Pancreas (tissue), 10 donors: ENCODE data around the gene NUMA1. TPM values are rescaled to one million over a fixed set of nuclear protein-coding genes. Genes with fewer than 3 reads are reported as not detected.
A peak's percentile ranks its signal among the peaks of the same experiment; 100 is the strongest.

Experiments used
- ATAC-seq, 4 donors: fragments of 200-7000 bp; cut with Tn5 transposase; one replicate each; pipeline versions ENCODE4 v1.8.0 to v1.9.1; 2020; ENCODE audit warnings: mild to moderate bottlenecking in 4 of 4, moderate library complexity in 4 of 4
- DNase-seq, 6 donors: peaks; one replicate each; pipeline ENCODE4 v3.0.0-alpha.2; 2020
- FAIRE-seq: peaks from 2 replicates; lab custom pipeline; 2012; peaks lifted over from hg19 to GRCh38; lab: Jason Lieb, UNC
- H3K27ac ChIP-seq, 4 donors: fragments of 200-600 bp; sonication (generic); 1 replicate in 3 of 4; 2 replicates in 1 of 4; pipeline versions ENCODE4 v1.5.0 to v1.8.0; 2020
- H3K27me3 ChIP-seq, 4 donors: fragments of 200-600 bp; one replicate each; pipeline ENCODE4 v1.8.0; 2021
- H3K36me3 ChIP-seq, 3 donors: fragments of 200-600 bp; sonication (generic) in 1 of 3; one replicate each; pipeline versions ENCODE4 v1.5.0 to v1.8.0; 2020 to 2021
- H3K4me1 ChIP-seq, 3 donors: fragments of 200-600 bp; one replicate each; pipeline ENCODE4 v1.8.0; 2021
- H3K4me3 ChIP-seq, 4 donors: fragments of 200-600 bp; sonication (generic) in 2 of 4; one replicate each; pipeline versions ENCODE4 v1.5.0 to v1.8.0; 2020 to 2021
- H3K9me3 ChIP-seq, 4 donors: fragments of 200-600 bp; one replicate each; pipeline ENCODE4 v1.8.0; 2021
- WGBS, 2 donors: extraction: QIAGEN DNeasy Blood & Tissue Kit; methylation state at CpG; one replicate each; pipeline ENCODE4 v1.1.7; 2013; 5-methylcytosine and 5-hydroxymethylcytosine counted together
- intact Hi-C, 3 donors: fragments of 100-400 bp; cut with DNase I; formaldehyde crosslinking; loops; one replicate each; pipeline versions ENCODE4 v1.11.1 to v1.14.2; 2022
- polyA plus RNA-seq, 2 donors: library from polyadenylated mRNA; stranded (reverse); fragments of 200-250 nt; gene quantifications; one replicate each; pipeline ENCODE4 v1.2.3, GENCODE V29; 2013
- total RNA-seq, 6 donors: library from RNA; stranded (reverse); fragmentation: NEBNext Ultra II Directional in 4 of 6; extraction: Animal tissue kit (Norgen Biotek cat#: 25700) in 4 of 6; gene quantifications; one replicate each; pipeline versions ENCODE4 v1.2.1 to v1.2.4, GENCODE V29; 2021 to 2023
- TF ChIP-seq, protein P1 (sequence below), 4 donors: fragments of 200-600 bp; sonication (generic) in 3 of 4; IDR thresholded peaks; one replicate each; pipeline versions ENCODE4 v1.5.0 to v1.8.0; 2021; ENCODE audit warnings: antibody characterized with exemption in 4 of 4
- donor health status: healthy with polysubstance abuse.
- donor health status: DM: no; HTN: no; CAD: no; lungs with moderate emphysema.
- donor health status: DM: no; HTN: no; CAD: no.
- donor health status: control.
- donor health status: control.
- donor health status: Bipolar disorder and iron deficiency.
- donor health status: DM: yes; HTN: yes; CAD: no.
- donor health status: DM: no; HTN: no; CAD: no.
- donor health status: DM: no; HTN: no; CAD: no.
- donor health status: DM: yes; HTN: yes; CAD: no.

Gene NUMA1
- total and polyA plus RNA-seq, 8 donors, result 68.8 to 216 (median 99.4) TPM

- Histone ChIP-seq H3K4me3 (no peak overlapping the region), H3K27ac (peak overlapping the region in 1 of 4 donors; percentile 21), H3K4me1 (no peaks in the 10 kb centered on the region), H3K9me3 (no peaks in the 10 kb centered on the region), H3K27me3 (no peaks in the 10 kb centered on the region), H3K36me3 (no peaks in the 10 kb centered on the region)
- intact Hi-C loops, result no loop called here
- no peak for FAIRE-seq
- WGBS, 2 donors, result 77 to 88% methylated on average over 3 of the region's 3 CpGs
- DNase-seq, result no peak
- TF ChIP-seq, protein P1, sequence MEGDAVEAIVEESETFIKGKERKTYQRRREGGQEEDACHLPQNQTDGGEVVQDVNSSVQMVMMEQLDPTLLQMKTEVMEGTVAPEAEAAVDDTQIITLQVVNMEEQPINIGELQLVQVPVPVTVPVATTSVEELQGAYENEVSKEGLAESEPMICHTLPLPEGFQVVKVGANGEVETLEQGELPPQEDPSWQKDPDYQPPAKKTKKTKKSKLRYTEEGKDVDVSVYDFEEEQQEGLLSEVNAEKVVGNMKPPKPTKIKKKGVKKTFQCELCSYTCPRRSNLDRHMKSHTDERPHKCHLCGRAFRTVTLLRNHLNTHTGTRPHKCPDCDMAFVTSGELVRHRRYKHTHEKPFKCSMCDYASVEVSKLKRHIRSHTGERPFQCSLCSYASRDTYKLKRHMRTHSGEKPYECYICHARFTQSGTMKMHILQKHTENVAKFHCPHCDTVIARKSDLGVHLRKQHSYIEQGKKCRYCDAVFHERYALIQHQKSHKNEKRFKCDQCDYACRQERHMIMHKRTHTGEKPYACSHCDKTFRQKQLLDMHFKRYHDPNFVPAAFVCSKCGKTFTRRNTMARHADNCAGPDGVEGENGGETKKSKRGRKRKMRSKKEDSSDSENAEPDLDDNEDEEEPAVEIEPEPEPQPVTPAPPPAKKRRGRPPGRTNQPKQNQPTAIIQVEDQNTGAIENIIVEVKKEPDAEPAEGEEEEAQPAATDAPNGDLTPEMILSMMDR (IDR thresholded peaks at IDR 0.05), result no peak
- peak in 2 of 4 donors; percentile 50 to 76 for ATAC-seq
Measured at GRCh38 chr11:71991494-71991893, 88.8 kb downstream of the NUMA1 start.

GRCh38 chr11:71990701-71991100, 89.6 kb downstream of the NUMA1 start:
- intact Hi-C loops, result no loop called here
- ATAC-seq (no peak), DNase-seq (no peak), FAIRE-seq (no peak)
- no peaks in the 10 kb centered on the region for H3K36me3 ChIP-seq
- H3K27me3 ChIP-seq, result no peaks in the 10 kb centered on the region
- H3K9me3 ChIP-seq, result no peaks in the 10 kb centered on the region
- 57 to 60% methylated on average over 3 of the region's 3 CpGs for WGBS, 2 donors
- TF ChIP-seq, protein P1 (IDR thresholded peaks at IDR 0.05), result no peak
- no peak overlapping the region for H3K27ac ChIP-seq
- H3K4me3 ChIP-seq, result no peak overlapping the region
- no peaks in the 10 kb centered on the region for H3K4me1 ChIP-seq

DNA sequence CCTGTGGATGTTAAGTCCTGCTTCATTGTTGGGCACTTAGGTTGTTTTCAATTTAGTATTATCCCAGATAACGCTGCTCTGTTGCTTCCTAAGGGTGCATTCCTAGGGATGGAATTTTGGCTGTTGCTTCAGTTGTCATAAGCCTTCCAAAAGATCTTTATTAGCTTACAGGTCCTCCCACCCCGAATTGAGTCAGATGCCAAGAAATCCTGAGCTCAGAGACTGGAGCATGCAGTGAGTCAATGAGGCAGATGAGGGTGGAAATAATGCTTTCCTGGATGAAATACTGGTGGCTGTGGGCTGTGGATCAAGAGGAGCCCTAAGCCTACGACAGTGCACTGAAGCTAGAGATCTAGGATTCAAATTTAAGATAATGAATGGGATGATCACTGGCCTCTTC, 92.3 kb downstream of the NUMA1 start:
- H3K27ac ChIP-seq, result no peak overlapping the region
- WGBS, 2 donors, result 69 to 72% methylated on average over 3 of the region's 3 CpGs
- no peak overlapping the region for H3K4me3 ChIP-seq
- FAIRE-seq (no peak), ATAC-seq (peak in 1 of 4 donors; percentile 39), DNase-seq (no peak)
- H3K9me3 ChIP-seq, result no peaks in the 10 kb centered on the region
- TF ChIP-seq, protein P1 (IDR thresholded peaks at IDR 0.05), result no peak
- no peaks in the 10 kb centered on the region for H3K4me1 ChIP-seq
- intact Hi-C loops, result no loop called here
- H3K27me3 ChIP-seq, result no peaks in the 10 kb centered on the region
- H3K36me3 ChIP-seq, result no peaks in the 10 kb centered on the region

GRCh38 chr11:71987521-71987920, 92.8 kb downstream of the NUMA1 start:
- Histone ChIP-seq H3K27ac (no peak overlapping the region), H3K4me3 (no peak overlapping the region), H3K27me3 (no peaks in the 10 kb centered on the region), H3K4me1 (no peaks in the 10 kb centered on the region), H3K9me3 (no peaks in the 10 kb centered on the region), H3K36me3 (no peaks in the 10 kb centered on the region)
- ATAC-seq (no peak), DNase-seq (no peak), FAIRE-seq (no peak)
- TF ChIP-seq, protein P1 (IDR thresholded peaks at IDR 0.05), result no peak
- intact Hi-C loops, result no loop called here
- WGBS, 2 donors, result 44 to 47% methylated on average over 2 of the region's 2 CpGs

- Histone ChIP-seq H3K27ac (no peak overlapping the region), H3K9me3 (no peaks in the 10 kb centered on the region), H3K36me3 (no peaks in the 10 kb centered on the region), H3K4me3 (no peak overlapping the region), H3K4me1 (no peaks in the 10 kb centered on the region), H3K27me3 (no peaks in the 10 kb centered on the region)
- TF ChIP-seq, protein P1 (IDR thresholded peaks at IDR 0.05), result no peak
- intact Hi-C loops, result no loop called here
- WGBS, 2 donors, result 93 to 95% methylated on average over 2 of the region's 2 CpGs
- ATAC-seq (peak in 1 of 4 donors; percentile 38), FAIRE-seq (no peak), DNase-seq (no peak)
Measured at GRCh38 chr11:71986131-71986530, 94.2 kb downstream of the NUMA1 start.
